ENCODE data around the gene BRSK2. TPM values are rescaled to one million over a fixed set of nuclear protein-coding genes. Genes with fewer than 3 reads are reported as not detected.

Gene BRSK2
- total and polyA plus RNA-seq, 2 of the 4 experiments (the other 2 are of a cell fraction) = 0.18 to 0.62 TPM

DNA sequence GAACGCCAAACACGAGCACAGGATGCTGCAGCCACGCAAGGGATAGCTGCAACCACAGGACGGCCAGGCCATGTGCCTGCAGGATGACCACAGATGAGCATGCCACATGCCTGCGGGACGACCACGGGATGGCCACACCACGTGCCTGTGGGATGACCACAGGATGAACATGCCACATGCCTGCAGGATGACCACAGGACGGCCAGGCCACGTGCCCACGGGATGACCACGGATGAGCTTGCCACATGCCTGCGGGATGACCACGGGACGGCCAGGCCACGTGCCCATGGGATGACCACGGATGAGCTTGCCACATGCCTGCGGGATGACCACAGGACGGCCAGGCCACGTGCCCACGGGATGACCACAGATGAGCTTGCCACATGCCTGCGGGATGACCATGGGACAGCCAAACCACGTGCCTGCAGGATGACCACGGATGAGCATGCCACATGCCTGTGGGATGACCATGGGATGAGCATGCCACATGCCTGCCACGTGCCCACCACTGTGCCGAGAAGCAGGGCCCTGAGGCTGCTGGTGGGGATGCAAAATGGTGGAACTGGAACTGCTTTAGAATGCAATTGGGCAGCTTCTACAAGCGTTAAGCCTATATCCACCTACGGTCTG lies 109.6 kb downstream of the BRSK2 start:
- peaks cover 36 to 78% of the 10 kb centered on the region in 2 experiments for H3K79me1 ChIP-seq (ENCODE audit: low read depth in 1 of 2, low read length in 2 of 2)
- no peak for TF ChIP-seq BHLHE40 (IDR thresholded peaks at IDR 0.05; ENCODE audit: low read depth, low read length)
- TF ChIP-seq POLR2A (IDR thresholded peaks at IDR 0.05; ENCODE audit: low read depth, low read length) = no peak
- TF ChIP-seq, protein P1, sequence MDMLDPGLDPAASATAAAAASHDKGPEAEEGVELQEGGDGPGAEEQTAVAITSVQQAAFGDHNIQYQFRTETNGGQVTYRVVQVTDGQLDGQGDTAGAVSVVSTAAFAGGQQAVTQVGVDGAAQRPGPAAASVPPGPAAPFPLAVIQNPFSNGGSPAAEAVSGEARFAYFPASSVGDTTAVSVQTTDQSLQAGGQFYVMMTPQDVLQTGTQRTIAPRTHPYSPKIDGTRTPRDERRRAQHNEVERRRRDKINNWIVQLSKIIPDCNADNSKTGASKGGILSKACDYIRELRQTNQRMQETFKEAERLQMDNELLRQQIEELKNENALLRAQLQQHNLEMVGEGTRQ (IDR thresholded peaks at IDR 0.05; ENCODE audit: low read depth, low read length) = no peak
- TF ChIP-seq RAD21 (IDR thresholded peaks at IDR 0.05; ENCODE audit: low read length) = no peak
- TF ChIP-seq RFX5 (IDR thresholded peaks at IDR 0.05; ENCODE audit: low read depth, low read length) = no peak
- no peak for TF ChIP-seq MAZ (IDR thresholded peaks at IDR 0.05; ENCODE audit: borderline replicate concordance, low read depth, low read length)
- no peak for TF ChIP-seq RCOR1 (IDR thresholded peaks at IDR 0.05; ENCODE audit: insufficient replicate concordance, low read length)
- no peak for TF ChIP-seq CHD1 (IDR thresholded peaks at IDR 0.05; ENCODE audit: low read depth, low read length)
- no peak for TF ChIP-seq MAFK (IDR thresholded peaks at IDR 0.05; ENCODE audit: low read depth, low read length)
- TF ChIP-seq, protein P2, sequence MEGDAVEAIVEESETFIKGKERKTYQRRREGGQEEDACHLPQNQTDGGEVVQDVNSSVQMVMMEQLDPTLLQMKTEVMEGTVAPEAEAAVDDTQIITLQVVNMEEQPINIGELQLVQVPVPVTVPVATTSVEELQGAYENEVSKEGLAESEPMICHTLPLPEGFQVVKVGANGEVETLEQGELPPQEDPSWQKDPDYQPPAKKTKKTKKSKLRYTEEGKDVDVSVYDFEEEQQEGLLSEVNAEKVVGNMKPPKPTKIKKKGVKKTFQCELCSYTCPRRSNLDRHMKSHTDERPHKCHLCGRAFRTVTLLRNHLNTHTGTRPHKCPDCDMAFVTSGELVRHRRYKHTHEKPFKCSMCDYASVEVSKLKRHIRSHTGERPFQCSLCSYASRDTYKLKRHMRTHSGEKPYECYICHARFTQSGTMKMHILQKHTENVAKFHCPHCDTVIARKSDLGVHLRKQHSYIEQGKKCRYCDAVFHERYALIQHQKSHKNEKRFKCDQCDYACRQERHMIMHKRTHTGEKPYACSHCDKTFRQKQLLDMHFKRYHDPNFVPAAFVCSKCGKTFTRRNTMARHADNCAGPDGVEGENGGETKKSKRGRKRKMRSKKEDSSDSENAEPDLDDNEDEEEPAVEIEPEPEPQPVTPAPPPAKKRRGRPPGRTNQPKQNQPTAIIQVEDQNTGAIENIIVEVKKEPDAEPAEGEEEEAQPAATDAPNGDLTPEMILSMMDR (conservative IDR thresholded peaks at IDR 0.05; ENCODE audit: low read depth, low read length) = no peak
- TF ChIP-seq, protein P3, sequence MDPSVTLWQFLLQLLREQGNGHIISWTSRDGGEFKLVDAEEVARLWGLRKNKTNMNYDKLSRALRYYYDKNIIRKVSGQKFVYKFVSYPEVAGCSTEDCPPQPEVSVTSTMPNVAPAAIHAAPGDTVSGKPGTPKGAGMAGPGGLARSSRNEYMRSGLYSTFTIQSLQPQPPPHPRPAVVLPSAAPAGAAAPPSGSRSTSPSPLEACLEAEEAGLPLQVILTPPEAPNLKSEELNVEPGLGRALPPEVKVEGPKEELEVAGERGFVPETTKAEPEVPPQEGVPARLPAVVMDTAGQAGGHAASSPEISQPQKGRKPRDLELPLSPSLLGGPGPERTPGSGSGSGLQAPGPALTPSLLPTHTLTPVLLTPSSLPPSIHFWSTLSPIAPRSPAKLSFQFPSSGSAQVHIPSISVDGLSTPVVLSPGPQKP (IDR thresholded peaks at IDR 0.05; ENCODE audit: borderline replicate concordance, low read depth, low read length) = no peak
- TF ChIP-seq SMC3 (IDR thresholded peaks at IDR 0.05; ENCODE audit: low read depth, low read length) = no peak
- no peak for TF ChIP-seq NFE2L2 (IDR thresholded peaks at IDR 0.05; ENCODE audit: low read depth, low read length)
- H2AK5ac ChIP-seq (ENCODE audit: low read depth, low read length) = no peak overlapping the region
- H3K4me3 ChIP-seq (ENCODE audit: insufficient read depth, low read depth, low read length) = no peak overlapping the region
- dilution Hi-C loops (cut with HindIII; ENCODE audit: low sequenced_read_pairs, unreplicated experiment) = no loop called here
- no peak overlapping the region for H4K5ac ChIP-seq (ENCODE audit: low read depth, low read length)
- no peak overlapping the region for H3K27ac ChIP-seq (ENCODE audit: insufficient read depth, low read length)
- no peak overlapping the region for H2BK5ac ChIP-seq (ENCODE audit: low read depth, low read length, poor library complexity, severe bottlenecking)
- no peak overlapping the region for H2BK15ac ChIP-seq (ENCODE audit: low read depth, low read length)
- no peak overlapping the region for H3K23ac ChIP-seq (ENCODE audit: low read depth, low read length)
- no peak overlapping the region for H4K91ac ChIP-seq (ENCODE audit: insufficient read depth, low read depth, low read length)
- no peak overlapping the region for H2BK120ac ChIP-seq (ENCODE audit: low read depth, low read length)
- no peak overlapping the region for H2AFZ ChIP-seq (replicated peaks; ENCODE audit: low read length, poor library complexity)
- peaks cover 4% of the 10 kb centered on the region for H3K36me3 ChIP-seq (ENCODE audit: control insufficient read depth, insufficient read depth, low read length)
- ATAC-seq (ENCODE audit: low read depth) (no peak), DNase-seq (no peak)
- no peak overlapping the region for H4K8ac ChIP-seq (ENCODE audit: low read depth in 2 of 2, low read length in 2 of 2)
- 94% methylated on average over 26 of the region's 28 CpGs; no CpG with 5 or more reads in 1 of the 2 experiments for whole genome bisulfite sequencing, 2 experiments (ENCODE audit: extremely low coverage in 2 of 2, insufficient read length in 1 of 2)
- H3K18ac ChIP-seq (ENCODE audit: low read depth, low read length) = no peak overlapping the region
- no peak overlapping the region for H3K4me2 ChIP-seq (ENCODE audit: low read depth, low read length)
- CTCF ChIA-PET = no interaction called here
- no peaks in the 10 kb centered on the region for H3K9me3 ChIP-seq (ENCODE audit: control insufficient read depth, insufficient read depth, low read length)
- BruUV-seq (replicated peaks) = no TSS peak
- H4K20me1 ChIP-seq (ENCODE audit: insufficient read depth, low read length) = peaks cover 82% of the 10 kb centered on the region
- no peak overlapping the region for H3K14ac ChIP-seq (replicated peaks; ENCODE audit: low read depth, low read length)
- H2AK9ac ChIP-seq (replicated peaks; ENCODE audit: low read depth, low read length, poor library complexity) = no peak overlapping the region
- peaks cover 15% of the 10 kb centered on the region for H3K9me1 ChIP-seq (ENCODE audit: insufficient read depth, low read length)
- no peak overlapping the region for H2BK20ac ChIP-seq (ENCODE audit: low read depth, low read length)
- H3K27me3 ChIP-seq (ENCODE audit: control insufficient read depth, insufficient read depth, low read length) = no peaks in the 10 kb centered on the region
- POLR2A ChIA-PET (ENCODE audit: unreplicated experiment) = no interaction called here
- no peaks in the 10 kb centered on the region; the same call in 1 of the 2 replicates for H3K4me1 ChIP-seq (ENCODE audit: control insufficient read depth, insufficient read depth, low read length)
- H3K9ac ChIP-seq (ENCODE audit: low read depth, low read length) = no peak overlapping the region
- H3K56ac ChIP-seq (ENCODE audit: extremely low read depth, insufficient read depth, low read length) = no peak overlapping the region
- H3K4ac ChIP-seq (ENCODE audit: low read depth, low read length) = no peak overlapping the region
- intact Hi-C loops (cut with micrococcal nuclease) = no loop called here
- in situ Hi-C loops (cut with MboI; ENCODE audit: low sequenced_read_pairs) = no loop called here

All from IMR-90 (cell line).